Keratinocyte (primary cell): ENCODE measurements around the gene CABP2.

Source experiments
- EZH2 ChIP-seq: IDR thresholded peaks from one replicate; pipeline ENCODE4 v1.6.1; 2012; ENCODE audit warnings: inconsistent platforms, mild to moderate bottlenecking, low read length, moderate library complexity
- TF ChIP-seq, protein P1 (sequence below), 3 experiments: IDR thresholded peaks in 1 of 3; conservative IDR thresholded peaks in 1 of 3; optimal IDR thresholded peaks in 1 of 3; 2 replicates in 2 of 3; 3 replicates in 1 of 3; pipeline versions ENCODE3 to v1.5.1; 2011; ENCODE audit warnings: low read length in 3 of 3, mild to moderate bottlenecking in 3 of 3, moderate library complexity in 2 of 3, control low read depth in 1 of 3, inconsistent platforms in 1 of 3; ENCODE audit not compliant: insufficient read depth in 2 of 3; ENCODE audit errors: extremely low read depth in 1 of 3

DNA sequence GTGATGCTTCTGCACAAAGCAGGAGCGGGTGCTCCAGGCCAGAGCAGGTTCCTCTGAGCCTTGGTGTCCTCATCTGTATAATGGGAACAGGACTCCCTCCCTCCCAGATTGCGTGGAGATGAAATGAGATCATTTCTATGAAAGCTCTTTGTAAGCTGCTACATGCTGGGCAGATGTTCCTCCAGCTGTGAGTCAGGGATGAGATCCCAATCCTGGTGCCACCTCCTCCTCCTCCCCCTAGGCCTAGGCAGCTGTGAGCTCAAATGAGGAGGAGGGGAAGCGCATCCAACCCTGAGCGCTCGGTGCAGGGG, 7.0 kb upstream of the CABP2 start:
- TF ChIP-seq, protein P1, sequence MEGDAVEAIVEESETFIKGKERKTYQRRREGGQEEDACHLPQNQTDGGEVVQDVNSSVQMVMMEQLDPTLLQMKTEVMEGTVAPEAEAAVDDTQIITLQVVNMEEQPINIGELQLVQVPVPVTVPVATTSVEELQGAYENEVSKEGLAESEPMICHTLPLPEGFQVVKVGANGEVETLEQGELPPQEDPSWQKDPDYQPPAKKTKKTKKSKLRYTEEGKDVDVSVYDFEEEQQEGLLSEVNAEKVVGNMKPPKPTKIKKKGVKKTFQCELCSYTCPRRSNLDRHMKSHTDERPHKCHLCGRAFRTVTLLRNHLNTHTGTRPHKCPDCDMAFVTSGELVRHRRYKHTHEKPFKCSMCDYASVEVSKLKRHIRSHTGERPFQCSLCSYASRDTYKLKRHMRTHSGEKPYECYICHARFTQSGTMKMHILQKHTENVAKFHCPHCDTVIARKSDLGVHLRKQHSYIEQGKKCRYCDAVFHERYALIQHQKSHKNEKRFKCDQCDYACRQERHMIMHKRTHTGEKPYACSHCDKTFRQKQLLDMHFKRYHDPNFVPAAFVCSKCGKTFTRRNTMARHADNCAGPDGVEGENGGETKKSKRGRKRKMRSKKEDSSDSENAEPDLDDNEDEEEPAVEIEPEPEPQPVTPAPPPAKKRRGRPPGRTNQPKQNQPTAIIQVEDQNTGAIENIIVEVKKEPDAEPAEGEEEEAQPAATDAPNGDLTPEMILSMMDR (optimal IDR thresholded peaks at IDR 0.05 in 1 of 3, IDR thresholded peaks at IDR 0.05 in 1 of 3, conservative IDR thresholded peaks at IDR 0.05 in 1 of 3; ENCODE audit: extremely low read depth in 1 of 3, insufficient read depth in 2 of 3, low read length in 3 of 3) = no peak
- TF ChIP-seq EZH2 = no peak
